Measurements from ENCODE around the gene NID2. TPM values are rescaled to one million over a fixed set of nuclear protein-coding genes. Genes with fewer than 3 reads are reported as not detected.

NID2 gene
- total and polyA plus RNA-seq, 2 donors (not counting 1 experiment from before 2014, with no cell fraction given) = not detected

DNA sequence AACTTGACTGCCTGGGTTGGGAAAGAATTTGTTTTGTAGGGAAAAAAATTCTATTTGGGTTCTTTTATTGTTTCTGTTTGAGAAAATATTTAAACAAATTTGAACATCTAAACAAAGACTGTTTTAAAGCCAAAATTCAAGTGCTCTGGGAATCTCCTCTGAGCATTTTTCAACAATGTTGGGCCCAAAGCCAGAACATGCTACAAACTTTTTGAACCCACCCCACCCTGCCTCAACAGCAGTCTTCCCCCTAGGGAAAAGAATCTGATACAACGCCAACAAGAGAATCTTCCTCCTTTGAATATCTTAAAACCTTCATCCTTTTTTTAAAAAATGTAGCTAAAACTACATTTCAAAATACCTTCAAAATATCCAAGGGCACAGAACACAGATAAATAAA lies 20.4 kb upstream of the NID2 start:
- H3K9me3 Mint-ChIP-seq (ENCODE audit: insufficient read depth) = peaks cover 5% of the 10 kb centered on the region
- Histone ChIP-seq H3K4me2 (replicated peaks; ENCODE audit: low read depth, low read length, poor library complexity, severe bottlenecking) (no peak overlapping the region), H3K9ac (ENCODE audit: low read length) (no peak overlapping the region), H4K20me1 (ENCODE audit: control insufficient read depth, insufficient read depth, low read length, poor library complexity, severe bottlenecking) (no peaks in the 10 kb centered on the region), H3K79me2 (ENCODE audit: control insufficient read depth, insufficient read depth, low read length) (no peaks in the 10 kb centered on the region), H3K9me3 (ENCODE audit: control extremely low read depth in 1 of 3, control insufficient read depth in 2 of 3, insufficient read depth in 1 of 3, low read length in 2 of 3) (peaks cover 0 to 3% (median 0%) of the 10 kb centered on the region in 3 donors), H3K27me3 (replicated peaks in 1 of 4; ENCODE audit: control extremely low read depth in 1 of 4, control insufficient read depth in 3 of 4, insufficient read depth in 4 of 4, low read length in 3 of 4) (peaks cover 0 to 3% (median 0%) of the 10 kb centered on the region in 4 experiments), H3K4me3 (ENCODE audit: control extremely low read depth in 1 of 5, extremely low read depth in 1 of 5, insufficient read depth in 1 of 5, low read depth in 2 of 5, low read length in 4 of 5) (no peak overlapping the region), H2AFZ (ENCODE audit: insufficient read depth, low read depth, low read length, poor library complexity, severe bottlenecking) (no peak overlapping the region), H3K36me3 (replicated peaks in 1 of 2; ENCODE audit: control extremely low read depth in 1 of 2, control insufficient read depth in 1 of 2, extremely low read depth in 1 of 2, insufficient read depth in 2 of 2, low read length in 1 of 2) (no peaks in the 10 kb centered on the region), H3K4me1 (ENCODE audit: control insufficient read depth in 2 of 2, insufficient read depth in 2 of 2, low read length in 2 of 2) (no peaks in the 10 kb centered on the region), H3K27ac (ENCODE audit: low read length in 2 of 2) (no peak overlapping the region)
- POLR2A ChIA-PET = no interaction called here
- no CpG with 5 or more reads among the region's 1 CpG for WGBS (ENCODE audit: insufficient coverage)
- DNase-seq (no peak), ATAC-seq (ENCODE audit: low read depth) (no peak)
- H3K4me3 Mint-ChIP-seq = no peak overlapping the region
- CTCF ChIA-PET = no interaction called here
- peaks cover 25% of the 10 kb centered on the region for H3K27me3 Mint-ChIP-seq
- H3K4me1 Mint-ChIP-seq = no peaks in the 10 kb centered on the region
- no peak overlapping the region for H3K27ac Mint-ChIP-seq
- no peak for TF ChIP-seq EZH2 (IDR thresholded peaks at IDR 0.05; ENCODE audit: borderline replicate concordance, insufficient read depth, low read depth, low read length, poor library complexity, severe bottlenecking)
- TF ChIP-seq, protein P1, sequence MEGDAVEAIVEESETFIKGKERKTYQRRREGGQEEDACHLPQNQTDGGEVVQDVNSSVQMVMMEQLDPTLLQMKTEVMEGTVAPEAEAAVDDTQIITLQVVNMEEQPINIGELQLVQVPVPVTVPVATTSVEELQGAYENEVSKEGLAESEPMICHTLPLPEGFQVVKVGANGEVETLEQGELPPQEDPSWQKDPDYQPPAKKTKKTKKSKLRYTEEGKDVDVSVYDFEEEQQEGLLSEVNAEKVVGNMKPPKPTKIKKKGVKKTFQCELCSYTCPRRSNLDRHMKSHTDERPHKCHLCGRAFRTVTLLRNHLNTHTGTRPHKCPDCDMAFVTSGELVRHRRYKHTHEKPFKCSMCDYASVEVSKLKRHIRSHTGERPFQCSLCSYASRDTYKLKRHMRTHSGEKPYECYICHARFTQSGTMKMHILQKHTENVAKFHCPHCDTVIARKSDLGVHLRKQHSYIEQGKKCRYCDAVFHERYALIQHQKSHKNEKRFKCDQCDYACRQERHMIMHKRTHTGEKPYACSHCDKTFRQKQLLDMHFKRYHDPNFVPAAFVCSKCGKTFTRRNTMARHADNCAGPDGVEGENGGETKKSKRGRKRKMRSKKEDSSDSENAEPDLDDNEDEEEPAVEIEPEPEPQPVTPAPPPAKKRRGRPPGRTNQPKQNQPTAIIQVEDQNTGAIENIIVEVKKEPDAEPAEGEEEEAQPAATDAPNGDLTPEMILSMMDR (IDR thresholded peaks at IDR 0.05) = no peak
- intact Hi-C loops (cut with micrococcal nuclease) = no loop called here

DNA sequence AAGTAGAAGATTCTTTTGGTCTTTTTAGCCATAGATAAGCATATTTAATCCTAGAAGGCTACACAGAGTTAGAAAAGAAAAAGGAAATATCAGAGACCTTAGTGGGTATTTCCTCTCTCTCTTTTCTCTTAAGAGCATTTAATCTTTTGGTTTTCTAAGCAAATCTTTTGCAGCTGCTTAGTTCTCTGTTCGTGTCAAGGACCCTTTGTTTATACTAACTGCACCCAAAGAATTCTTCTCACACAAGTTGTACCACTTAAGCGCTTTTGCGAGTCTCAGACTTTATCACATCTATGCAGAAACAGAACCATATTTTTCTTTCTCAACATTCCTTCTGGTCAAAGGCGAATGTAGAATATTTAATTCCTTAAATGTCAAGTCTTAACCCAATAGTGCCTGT lies 17.9 kb upstream of the NID2 start:
- no peaks in the 10 kb centered on the region for H3K4me1 ChIP-seq (ENCODE audit: control insufficient read depth in 2 of 2, insufficient read depth in 2 of 2, low read length in 2 of 2)
- H3K27me3 ChIP-seq (replicated peaks in 1 of 4; ENCODE audit: control extremely low read depth in 1 of 4, control insufficient read depth in 3 of 4, insufficient read depth in 4 of 4, low read length in 3 of 4) = peaks cover 0 to 3% (median 0%) of the 10 kb centered on the region in 4 experiments
- H3K4me3 ChIP-seq (ENCODE audit: control extremely low read depth in 1 of 5, extremely low read depth in 1 of 5, insufficient read depth in 1 of 5, low read depth in 2 of 5, low read length in 4 of 5) = no peak overlapping the region
- Mint-ChIP-seq H3K27ac (no peak overlapping the region), H3K4me3 (no peak overlapping the region), H3K4me1 (no peaks in the 10 kb centered on the region), H3K9me3 (ENCODE audit: insufficient read depth) (peaks cover 6% of the 10 kb centered on the region), H3K27me3 (peaks cover 26% of the 10 kb centered on the region)
- POLR2A ChIA-PET = no interaction called here
- peaks cover 0 to 3% (median 0%) of the 10 kb centered on the region in 3 donors for H3K9me3 ChIP-seq (ENCODE audit: control extremely low read depth in 1 of 3, control insufficient read depth in 2 of 3, insufficient read depth in 1 of 3, low read length in 2 of 3)
- no peak for ATAC-seq (ENCODE audit: low read depth)
- no peaks in the 10 kb centered on the region for H3K36me3 ChIP-seq (replicated peaks in 1 of 2; ENCODE audit: control extremely low read depth in 1 of 2, control insufficient read depth in 1 of 2, extremely low read depth in 1 of 2, insufficient read depth in 2 of 2, low read length in 1 of 2)
- H3K27ac ChIP-seq (ENCODE audit: low read length in 2 of 2) = no peak overlapping the region
- intact Hi-C loops (cut with micrococcal nuclease) = no loop called here
- no peak overlapping the region for H3K4me2 ChIP-seq (replicated peaks; ENCODE audit: low read depth, low read length, poor library complexity, severe bottlenecking)
- H3K9ac ChIP-seq (ENCODE audit: low read length) = no peak overlapping the region
- no peak overlapping the region for H2AFZ ChIP-seq (ENCODE audit: insufficient read depth, low read depth, low read length, poor library complexity, severe bottlenecking)
- no peak for TF ChIP-seq EZH2 (IDR thresholded peaks at IDR 0.05; ENCODE audit: borderline replicate concordance, insufficient read depth, low read depth, low read length, poor library complexity, severe bottlenecking)
- TF ChIP-seq, protein P1 (IDR thresholded peaks at IDR 0.05) = no peak
- CTCF ChIA-PET = no interaction called here
- no peak for DNase-seq
- no peaks in the 10 kb centered on the region for H3K79me2 ChIP-seq (ENCODE audit: control insufficient read depth, insufficient read depth, low read length)
- H4K20me1 ChIP-seq (ENCODE audit: control insufficient read depth, insufficient read depth, low read length, poor library complexity, severe bottlenecking) = no peaks in the 10 kb centered on the region
- 87% methylated on average over 3 of the region's 4 CpGs for WGBS (ENCODE audit: insufficient coverage)

Data from B cell (primary cell).